ENCODE measurements around the gene TTC3. TPM values are rescaled to one million over a fixed set of nuclear protein-coding genes. Genes with fewer than 3 reads are reported as not detected.

The TTC3 gene
- total and polyA plus RNA-seq, 10 of the 15 experiments (the other 5 are each of a cell fraction or from before 2014, with no cell fraction given) = 23.1 to 94.9 (median 72.7) TPM

DNA sequence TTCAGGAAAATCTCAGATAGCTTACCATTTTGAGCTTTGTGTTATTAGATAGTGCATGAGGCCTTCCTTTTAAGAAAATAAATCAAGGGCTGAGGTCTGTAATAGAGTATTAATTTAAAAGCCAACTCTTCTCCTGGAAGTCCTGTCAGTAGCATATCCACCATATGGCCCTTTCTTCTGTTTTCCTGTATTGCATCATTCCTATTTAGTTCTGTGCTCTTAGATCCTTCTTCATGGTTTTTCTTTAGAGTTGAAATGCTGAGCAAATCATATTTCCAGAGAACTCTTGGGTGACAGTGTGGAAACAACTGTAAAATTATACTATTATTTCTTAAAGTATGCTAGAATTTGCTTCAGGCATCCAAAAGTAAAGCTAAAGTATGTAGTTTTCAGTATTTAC, 91.7 kb downstream of the TTC3 start:
- H2AFZ ChIP-seq (ENCODE audit: control insufficient read depth, low read depth, low read length) = no peak overlapping the region
- no peak overlapping the region for H3K4me3 ChIP-seq
- FAIRE-seq (no peak), DNase-seq (ENCODE audit: low read depth, low spot score) (no peak), ATAC-seq (no peak)
- no peak overlapping the region for H3K4me2 ChIP-seq (ENCODE audit: control insufficient read depth, insufficient read depth)
- RAD21 ChIA-PET (ENCODE audit: unreplicated experiment) = no interaction called here
- no TSS peak for BruUV-seq (replicated peaks)
- in situ Hi-C loops (cut with MboI) = no loop called here
- intact Hi-C loops (cut with micrococcal nuclease; ENCODE audit: unreplicated experiment) = loop anchor here (5.0 to 10.0 kb wide), 2 partner anchors 103 to 330 kb away; partner anchors contain the start of gene VPS26C
- H3K27me3 ChIP-seq (replicated peaks in 1 of 2; ENCODE audit: control insufficient read depth in 2 of 2, insufficient read depth in 2 of 2, low read length in 1 of 2) = no peaks in the 10 kb centered on the region
- no peaks in the 10 kb centered on the region for H3K79me2 ChIP-seq (ENCODE audit: control insufficient read depth, insufficient read depth, low read length)
- H4K20me1 ChIP-seq (ENCODE audit: control insufficient read depth, insufficient read depth) = no peaks in the 10 kb centered on the region
- CTCF ChIA-PET = interaction anchor here (0.6 kb wide), 1 partner anchor 479 kb away, joined by 3 read pairs; no protein-coding TSS in a partner anchor
- H3K36me3 ChIP-seq (ENCODE audit: control insufficient read depth in 2 of 2, insufficient read depth in 2 of 2, low read length in 1 of 2) = peaks cover 5 to 15% of the 10 kb centered on the region in 2 experiments; a peak in 3 of 4 replicates
- H3K27ac ChIP-seq (ENCODE audit: control insufficient read depth, insufficient read depth) = no peak overlapping the region
- SMC1A ChIA-PET (ENCODE audit: uncharacterized antibody, unreplicated experiment) = interaction anchor here (0.9 to 1.7 kb wide), 4 partner anchors 11 to 188 kb away, joined by 3 to 4 read pairs (median 3); no protein-coding TSS in a partner anchor
- H3K9me3 ChIP-seq (replicated peaks; ENCODE audit: control insufficient read depth, insufficient read depth, low read length) = no peaks in the 10 kb centered on the region
- H3K9ac ChIP-seq (ENCODE audit: control insufficient read depth, insufficient read depth, low read length) = no peak overlapping the region
- H3K4me1 ChIP-seq (ENCODE audit: control insufficient read depth, insufficient read depth, low read length) = no peaks in the 10 kb centered on the region
- TF ChIP-seq FOXK2 (IDR thresholded peaks at IDR 0.05) (no peak), TARDBP (IDR thresholded peaks at IDR 0.05; ENCODE audit: borderline replicate concordance) (no peak), KAT2A (conservative IDR thresholded peaks at IDR 0.05; ENCODE audit: control insufficient read depth, low read depth, low read length) (no peak), CHD1 (IDR thresholded peaks at IDR 0.05; ENCODE audit: low read depth, low read length) (no peak), BRCA1 (IDR thresholded peaks at IDR 0.05; ENCODE audit: low read depth, low read length) (no peak), KDM1A (IDR thresholded peaks at IDR 0.05; ENCODE audit: borderline replicate concordance) (no peak), MEF2A (IDR thresholded peaks at IDR 0.05; ENCODE audit: insufficient read depth, low read depth, low read length) (no peak), JUND (IDR thresholded peaks at IDR 0.05; ENCODE audit: low read depth, low read length) (no peak), HDAC6 (IDR thresholded peaks at IDR 0.05; ENCODE audit: unreplicated experiment) (no peak)
- TF ChIP-seq, protein P1, sequence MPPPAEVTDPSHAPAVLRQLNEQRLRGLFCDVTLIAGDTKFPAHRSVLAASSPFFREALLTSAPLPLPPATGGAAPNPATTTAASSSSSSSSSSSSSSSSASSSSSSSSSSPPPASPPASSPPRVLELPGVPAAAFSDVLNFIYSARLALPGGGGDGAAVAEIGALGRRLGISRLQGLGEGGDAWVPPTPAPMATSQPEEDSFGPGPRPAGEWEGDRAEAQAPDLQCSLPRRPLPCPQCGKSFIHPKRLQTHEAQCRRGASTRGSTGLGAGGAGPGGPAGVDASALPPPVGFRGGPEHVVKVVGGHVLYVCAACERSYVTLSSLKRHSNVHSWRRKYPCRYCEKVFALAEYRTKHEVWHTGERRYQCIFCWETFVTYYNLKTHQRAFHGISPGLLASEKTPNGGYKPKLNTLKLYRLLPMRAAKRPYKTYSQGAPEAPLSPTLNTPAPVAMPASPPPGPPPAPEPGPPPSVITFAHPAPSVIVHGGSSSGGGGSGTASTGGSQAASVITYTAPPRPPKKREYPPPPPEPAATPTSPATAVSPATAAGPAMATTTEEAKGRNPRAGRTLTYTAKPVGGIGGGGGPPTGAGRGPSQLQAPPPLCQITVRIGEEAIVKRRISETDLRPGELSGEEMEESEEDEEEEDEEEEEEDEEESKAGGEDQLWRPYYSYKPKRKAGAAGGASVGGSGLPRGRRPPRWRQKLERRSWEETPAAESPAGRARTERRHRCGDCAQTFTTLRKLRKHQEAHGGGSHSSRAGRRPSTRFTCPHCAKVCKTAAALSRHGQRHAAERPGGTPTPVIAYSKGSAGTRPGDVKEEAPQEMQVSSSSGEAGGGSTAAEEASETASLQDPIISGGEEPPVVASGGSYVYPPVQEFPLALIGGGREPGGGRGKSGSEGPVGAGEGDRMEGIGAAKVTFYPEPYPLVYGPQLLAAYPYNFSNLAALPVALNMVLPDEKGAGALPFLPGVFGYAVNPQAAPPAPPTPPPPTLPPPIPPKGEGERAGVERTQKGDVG (CRISPR knock-in tag; IDR thresholded peaks at IDR 0.05) = no peak
- TF ChIP-seq, protein P2, sequence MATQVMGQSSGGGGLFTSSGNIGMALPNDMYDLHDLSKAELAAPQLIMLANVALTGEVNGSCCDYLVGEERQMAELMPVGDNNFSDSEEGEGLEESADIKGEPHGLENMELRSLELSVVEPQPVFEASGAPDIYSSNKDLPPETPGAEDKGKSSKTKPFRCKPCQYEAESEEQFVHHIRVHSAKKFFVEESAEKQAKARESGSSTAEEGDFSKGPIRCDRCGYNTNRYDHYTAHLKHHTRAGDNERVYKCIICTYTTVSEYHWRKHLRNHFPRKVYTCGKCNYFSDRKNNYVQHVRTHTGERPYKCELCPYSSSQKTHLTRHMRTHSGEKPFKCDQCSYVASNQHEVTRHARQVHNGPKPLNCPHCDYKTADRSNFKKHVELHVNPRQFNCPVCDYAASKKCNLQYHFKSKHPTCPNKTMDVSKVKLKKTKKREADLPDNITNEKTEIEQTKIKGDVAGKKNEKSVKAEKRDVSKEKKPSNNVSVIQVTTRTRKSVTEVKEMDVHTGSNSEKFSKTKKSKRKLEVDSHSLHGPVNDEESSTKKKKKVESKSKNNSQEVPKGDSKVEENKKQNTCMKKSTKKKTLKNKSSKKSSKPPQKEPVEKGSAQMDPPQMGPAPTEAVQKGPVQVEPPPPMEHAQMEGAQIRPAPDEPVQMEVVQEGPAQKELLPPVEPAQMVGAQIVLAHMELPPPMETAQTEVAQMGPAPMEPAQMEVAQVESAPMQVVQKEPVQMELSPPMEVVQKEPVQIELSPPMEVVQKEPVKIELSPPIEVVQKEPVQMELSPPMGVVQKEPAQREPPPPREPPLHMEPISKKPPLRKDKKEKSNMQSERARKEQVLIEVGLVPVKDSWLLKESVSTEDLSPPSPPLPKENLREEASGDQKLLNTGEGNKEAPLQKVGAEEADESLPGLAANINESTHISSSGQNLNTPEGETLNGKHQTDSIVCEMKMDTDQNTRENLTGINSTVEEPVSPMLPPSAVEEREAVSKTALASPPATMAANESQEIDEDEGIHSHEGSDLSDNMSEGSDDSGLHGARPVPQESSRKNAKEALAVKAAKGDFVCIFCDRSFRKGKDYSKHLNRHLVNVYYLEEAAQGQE (IDR thresholded peaks at IDR 0.05; ENCODE audit: low read depth, low read length) = no peak
- TF ChIP-seq, protein P3, sequence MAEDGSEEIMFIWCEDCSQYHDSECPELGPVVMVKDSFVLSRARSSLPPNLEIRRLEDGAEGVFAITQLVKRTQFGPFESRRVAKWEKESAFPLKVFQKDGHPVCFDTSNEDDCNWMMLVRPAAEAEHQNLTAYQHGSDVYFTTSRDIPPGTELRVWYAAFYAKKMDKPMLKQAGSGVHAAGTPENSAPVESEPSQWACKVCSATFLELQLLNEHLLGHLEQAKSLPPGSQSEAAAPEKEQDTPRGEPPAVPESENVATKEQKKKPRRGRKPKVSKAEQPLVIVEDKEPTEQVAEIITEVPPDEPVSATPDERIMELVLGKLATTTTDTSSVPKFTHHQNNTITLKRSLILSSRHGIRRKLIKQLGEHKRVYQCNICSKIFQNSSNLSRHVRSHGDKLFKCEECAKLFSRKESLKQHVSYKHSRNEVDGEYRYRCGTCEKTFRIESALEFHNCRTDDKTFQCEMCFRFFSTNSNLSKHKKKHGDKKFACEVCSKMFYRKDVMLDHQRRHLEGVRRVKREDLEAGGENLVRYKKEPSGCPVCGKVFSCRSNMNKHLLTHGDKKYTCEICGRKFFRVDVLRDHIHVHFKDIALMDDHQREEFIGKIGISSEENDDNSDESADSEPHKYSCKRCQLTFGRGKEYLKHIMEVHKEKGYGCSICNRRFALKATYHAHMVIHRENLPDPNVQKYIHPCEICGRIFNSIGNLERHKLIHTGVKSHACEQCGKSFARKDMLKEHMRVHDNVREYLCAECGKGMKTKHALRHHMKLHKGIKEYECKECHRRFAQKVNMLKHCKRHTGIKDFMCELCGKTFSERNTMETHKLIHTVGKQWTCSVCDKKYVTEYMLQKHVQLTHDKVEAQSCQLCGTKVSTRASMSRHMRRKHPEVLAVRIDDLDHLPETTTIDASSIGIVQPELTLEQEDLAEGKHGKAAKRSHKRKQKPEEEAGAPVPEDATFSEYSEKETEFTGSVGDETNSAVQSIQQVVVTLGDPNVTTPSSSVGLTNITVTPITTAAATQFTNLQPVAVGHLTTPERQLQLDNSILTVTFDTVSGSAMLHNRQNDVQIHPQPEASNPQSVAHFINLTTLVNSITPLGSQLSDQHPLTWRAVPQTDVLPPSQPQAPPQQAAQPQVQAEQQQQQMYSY (CRISPR knock-in tag; IDR thresholded peaks at IDR 0.05) = no peak
- POLR2A ChIA-PET = no interaction called here

Data from GM12878 (cell line).